Uterus (tissue), 2 donors: ENCODE measurements around the gene ANKIB1.

Source experiments
- CTCF ChIP-seq, 4 experiments: fragments of 200-600 bp in 2 of 4; fragments of 450-650 bp in 2 of 4; sonication (generic) in 2 of 4; IDR thresholded peaks; one replicate each; pipeline ENCODE4 v1.5.1; 2016 to 2019; ENCODE audit warnings: antibody characterized with exemption in 4 of 4, mild to moderate bottlenecking in 2 of 4, moderate library complexity in 1 of 4
- POLR2A ChIP-seq, 2 donors: fragments of 450-650 bp; IDR thresholded peaks; one replicate each; pipeline ENCODE4 v1.6.1; 2016; ENCODE audit warnings: antibody characterized with exemption in 2 of 2, mild to moderate bottlenecking in 1 of 2, moderate library complexity in 1 of 2

DNA sequence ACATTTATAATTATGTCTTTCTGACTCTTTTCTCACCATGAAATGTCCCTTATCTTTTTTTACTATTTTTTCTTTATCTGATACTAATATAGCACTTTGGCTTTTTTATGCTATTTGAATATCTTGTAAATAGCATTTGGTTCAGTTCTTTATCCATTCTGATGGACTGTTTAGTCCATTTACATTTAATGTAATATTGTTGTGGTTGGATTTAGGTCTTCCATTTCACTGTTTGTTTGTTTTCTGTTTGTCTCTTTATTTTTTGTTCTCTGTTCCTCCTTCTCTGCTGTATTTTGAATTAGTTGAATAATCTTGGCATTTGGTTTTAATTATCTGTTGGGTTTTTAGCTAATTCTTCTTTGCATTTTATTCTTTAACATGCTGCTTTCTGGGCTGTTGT is 89.8 kb downstream of the ANKIB1 start:
- TF ChIP-seq CTCF (IDR thresholded peaks at IDR 0.05), result no peak
- TF ChIP-seq POLR2A (IDR thresholded peaks at IDR 0.05), result no peak
